Right cardiac atrium (tissue), 5 donors: Measurements from ENCODE around the gene TCP1. TPM values are rescaled to one million over a fixed set of nuclear protein-coding genes. Genes with fewer than 3 reads are reported as not detected.
"Not testable (repeated sequence)": the region's sequence is repeated elsewhere in the genome, so short reads cannot be mapped to it uniquely, and the experiment has no call there.

Experiments
- ATAC-seq, 2 donors: fragments of 200-7000 bp; cut with Tn5 transposase; one replicate each; pipeline versions ENCODE4 v1.8.0 to v1.9.1; 2020; ENCODE audit warnings: moderate library complexity in 2 of 2, mild to moderate bottlenecking in 1 of 2
- DNase-seq, 3 donors: peaks; one replicate each; pipeline ENCODE4 v3.0.0-alpha.2; 2020
- H3K27ac ChIP-seq: one replicate; pipeline ENCODE4 v1.5.1; 2013; ENCODE audit warnings: mild to moderate bottlenecking, low read length, control low read depth, moderate library complexity
- H3K27me3 ChIP-seq: one replicate; pipeline ENCODE4 v1.6.1; 2013; ENCODE audit not compliant: control insufficient read depth, insufficient read depth
- H3K4me1 ChIP-seq: one replicate; pipeline ENCODE4 v1.6.1; 2013; ENCODE audit warnings: low read length; ENCODE audit not compliant: control insufficient read depth, insufficient read depth
- H3K4me3 ChIP-seq: one replicate; pipeline ENCODE4 v1.5.1; 2013; ENCODE audit warnings: low read length, control low read depth
- H3K9me3 ChIP-seq: one replicate; pipeline ENCODE4 v1.6.1; 2013; ENCODE audit warnings: low read length; ENCODE audit not compliant: control insufficient read depth
- WGBS: extraction: QIAGEN DNeasy Blood & Tissue Kit; methylation state at CpG from one replicate; pipeline ENCODE4 v1.1.7; 2013; 5-methylcytosine and 5-hydroxymethylcytosine counted together
- intact Hi-C, 4 donors: fragments of 100-400 bp; cut with DNase I; formaldehyde crosslinking; loops; one replicate each; pipeline versions ENCODE4 v1.11.0 to v1.14.0; 2022 to 2023
- polyA plus RNA-seq: library from polyadenylated mRNA; stranded (reverse); fragments of 200-250 nt; gene quantifications from one replicate; pipeline ENCODE4 v1.2.3, GENCODE V29; 2013
- total RNA-seq, 4 donors: library from RNA; stranded (reverse); fragmentation: NEBNext Ultra II Directional; extraction: Animal tissue kit (Norgen Biotek cat#: 25700); gene quantifications; one replicate each; pipeline ENCODE4 v1.2.1, GENCODE V29; 2021
- donor health status: healthy with polysubstance abuse.
- donor health status: DM: no; HTN: yes; CAD: no.
- donor health status: DM: no; HTN: no; CAD: no.
- donor health status: DM: no; HTN: yes; CAD: no; lungs with severe emphysema.
- donor health status: DM: yes; HTN: yes; CAD: no.

TCP1 gene
- total and polyA plus RNA-seq, 5 donors = 123 to 161 (median 136) TPM

- WGBS = 48% methylated on average over 4 of the region's 4 CpGs
- no peaks in the 10 kb centered on the region for H3K27me3 ChIP-seq
- H3K4me3 ChIP-seq = no peak overlapping the region
- H3K27ac ChIP-seq = no peak overlapping the region
- peak in 1 of 3 donors; percentile 6 for DNase-seq
- ATAC-seq = no peak
- no peaks in the 10 kb centered on the region for H3K4me1 ChIP-seq
- no peaks in the 10 kb centered on the region for H3K9me3 ChIP-seq
- intact Hi-C loops = no loop called here
Observed at GRCh38 chr6:159829526-159829925, 40.1 kb upstream of the TCP1 start.

DNA sequence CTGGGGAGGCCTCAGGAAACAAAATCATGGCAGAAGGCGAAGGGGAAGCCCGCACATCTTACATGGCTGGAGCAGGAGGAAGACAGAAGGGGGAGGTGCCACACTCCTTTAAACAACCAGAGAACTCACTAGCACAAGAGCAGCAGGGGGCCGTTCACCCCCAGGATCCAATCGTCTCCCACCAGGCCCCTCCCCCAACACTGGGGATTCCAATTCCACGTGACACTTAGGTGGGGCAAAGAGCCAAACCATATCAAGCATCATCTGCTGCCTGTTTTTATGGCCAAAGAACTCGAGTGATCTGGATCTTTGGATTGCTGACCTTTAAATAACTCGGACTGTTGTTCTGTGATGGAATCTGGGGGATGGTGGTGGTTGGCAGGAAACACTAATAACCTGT, 38.7 kb upstream of the TCP1 start:
- 55% methylated on average over 7 of the region's 7 CpGs for WGBS
- H3K4me3 ChIP-seq = no peak overlapping the region
- no peaks in the 10 kb centered on the region for H3K9me3 ChIP-seq
- H3K4me1 ChIP-seq = no peaks in the 10 kb centered on the region
- peak in 1 of 3 donors; percentile 18 for DNase-seq
- H3K27me3 ChIP-seq = no peaks in the 10 kb centered on the region
- intact Hi-C loops = no loop called here
- no peak overlapping the region for H3K27ac ChIP-seq
- ATAC-seq = no peak

- H3K27ac ChIP-seq = no peak overlapping the region
- WGBS = 88% methylated on average over 16 of the region's 16 CpGs
- DNase-seq (peak in 1 of 3 donors; percentile 18), ATAC-seq (no peak)
- H3K9me3 ChIP-seq = no peaks in the 10 kb centered on the region
- no peaks in the 10 kb centered on the region for H3K27me3 ChIP-seq
- no peak overlapping the region for H3K4me3 ChIP-seq
- H3K4me1 ChIP-seq = no peaks in the 10 kb centered on the region
- intact Hi-C loops = no loop called here
Observed at GRCh38 chr6:159826968-159827647, 37.7 kb upstream of the TCP1 start.

DNA sequence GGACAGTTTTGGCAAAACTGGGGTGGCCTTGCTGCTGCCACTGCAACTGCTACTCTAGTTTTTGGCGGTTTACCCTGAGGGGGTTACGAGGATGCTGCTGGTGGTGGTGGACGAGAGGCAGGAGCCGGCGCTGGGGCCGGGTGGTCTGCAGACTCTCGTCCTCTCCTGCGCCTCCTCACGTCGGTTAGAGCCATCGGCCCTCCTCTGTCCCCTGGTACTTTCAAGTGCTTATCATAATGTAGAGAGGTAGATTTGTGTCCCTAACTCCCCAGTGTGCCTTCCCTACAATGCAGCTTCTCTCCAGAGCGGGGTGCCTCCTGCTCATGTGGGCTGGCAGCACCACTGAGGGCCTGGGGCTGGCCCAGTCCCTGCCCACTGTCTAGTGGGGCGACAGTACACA, 36.6 kb upstream of the TCP1 start:
- ATAC-seq (no peak), DNase-seq (no peak)
- whole genome bisulfite sequencing = 92% methylated on average over 13 of the region's 13 CpGs
- Histone ChIP-seq H3K4me1 (no peaks in the 10 kb centered on the region), H3K4me3 (no peak overlapping the region), H3K27me3 (no peaks in the 10 kb centered on the region), H3K9me3 (no peaks in the 10 kb centered on the region), H3K27ac (no peak overlapping the region)
- intact Hi-C loops = no loop called here

GRCh38 chr6:159824690-159825089, 35.3 kb upstream of the TCP1 start:
- WGBS = 94% methylated on average over 9 of the region's 9 CpGs
- H3K4me1 ChIP-seq, H3K27me3 ChIP-seq, DNase-seq, H3K27ac ChIP-seq, H3K9me3 ChIP-seq, ATAC-seq, H3K4me3 ChIP-seq, intact Hi-C loops: not testable (repeated sequence)

GRCh38 chr6:159823953-159824352, 34.6 kb upstream of the TCP1 start:
- no peaks in the 10 kb centered on the region for H3K9me3 ChIP-seq

DNA sequence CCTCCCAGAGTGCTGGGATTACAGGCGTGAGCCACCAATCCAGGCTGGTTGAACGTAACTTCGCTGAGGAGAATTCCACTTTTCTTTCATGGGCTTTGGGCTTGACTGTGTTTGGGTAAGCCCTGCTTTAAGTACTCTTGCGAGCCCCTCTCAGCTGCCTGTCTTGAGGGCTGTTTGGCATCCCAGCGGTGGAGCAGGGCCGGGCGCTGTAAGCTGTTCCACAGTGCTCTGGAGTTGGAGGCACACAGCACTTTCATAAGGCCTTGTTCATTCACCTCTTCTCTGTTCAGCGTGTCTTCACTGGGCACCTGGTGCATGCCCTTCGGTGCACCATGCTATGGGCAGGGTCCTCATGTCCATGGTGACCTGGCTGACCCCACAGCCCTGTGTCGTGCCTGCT, 32.3 kb upstream of the TCP1 start:
- no peaks in the 10 kb centered on the region for H3K4me1 ChIP-seq
- no peak overlapping the region for H3K27ac ChIP-seq
- DNase-seq = no peak
- no peaks in the 10 kb centered on the region for H3K9me3 ChIP-seq
- H3K27me3 ChIP-seq = no peaks in the 10 kb centered on the region
- no peak for ATAC-seq
- 94% methylated on average over 10 of the region's 10 CpGs for WGBS
- intact Hi-C loops = no loop called here
- H3K4me3 ChIP-seq = no peak overlapping the region

More at GRCh38 chr6:159823953-159824352, 34.6 kb upstream of the TCP1 start:
- 92% methylated on average over 3 of the region's 3 CpGs for WGBS
- DNase-seq (no peak), ATAC-seq (no peak)
- Histone ChIP-seq H3K27ac (no peak overlapping the region), H3K4me3 (no peak overlapping the region), H3K4me1 (no peaks in the 10 kb centered on the region), H3K27me3 (no peaks in the 10 kb centered on the region)
- intact Hi-C loops = no loop called here

DNA sequence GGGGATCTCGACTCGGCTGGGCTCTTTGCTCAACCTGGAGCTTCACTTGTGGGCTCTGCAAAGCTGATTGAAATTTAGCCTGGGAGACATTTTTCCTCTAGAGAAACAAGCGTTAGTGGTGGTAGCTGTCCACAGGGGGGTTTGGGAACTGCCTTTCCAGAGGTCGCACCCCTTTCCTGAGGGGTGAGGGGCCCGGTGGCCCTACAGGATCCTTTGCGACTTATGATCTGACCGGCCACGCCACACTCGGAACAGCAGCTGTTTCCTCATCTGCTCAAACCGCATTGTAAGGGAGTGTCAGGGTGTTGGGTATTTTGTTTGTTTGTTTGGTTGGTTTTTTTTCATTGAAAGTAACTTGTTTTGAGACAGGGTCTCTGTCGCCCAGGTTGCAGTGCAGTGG, 31.7 kb upstream of the TCP1 start:
- intact Hi-C loops = no loop called here
- ATAC-seq (no peak), DNase-seq (no peak)
- WGBS = 73% methylated on average over 11 of the region's 11 CpGs
- H3K9me3 ChIP-seq = no peaks in the 10 kb centered on the region
- H3K27ac ChIP-seq = no peak overlapping the region
- H3K4me3 ChIP-seq = no peak overlapping the region
- no peaks in the 10 kb centered on the region for H3K4me1 ChIP-seq
- H3K27me3 ChIP-seq = no peaks in the 10 kb centered on the region

DNA sequence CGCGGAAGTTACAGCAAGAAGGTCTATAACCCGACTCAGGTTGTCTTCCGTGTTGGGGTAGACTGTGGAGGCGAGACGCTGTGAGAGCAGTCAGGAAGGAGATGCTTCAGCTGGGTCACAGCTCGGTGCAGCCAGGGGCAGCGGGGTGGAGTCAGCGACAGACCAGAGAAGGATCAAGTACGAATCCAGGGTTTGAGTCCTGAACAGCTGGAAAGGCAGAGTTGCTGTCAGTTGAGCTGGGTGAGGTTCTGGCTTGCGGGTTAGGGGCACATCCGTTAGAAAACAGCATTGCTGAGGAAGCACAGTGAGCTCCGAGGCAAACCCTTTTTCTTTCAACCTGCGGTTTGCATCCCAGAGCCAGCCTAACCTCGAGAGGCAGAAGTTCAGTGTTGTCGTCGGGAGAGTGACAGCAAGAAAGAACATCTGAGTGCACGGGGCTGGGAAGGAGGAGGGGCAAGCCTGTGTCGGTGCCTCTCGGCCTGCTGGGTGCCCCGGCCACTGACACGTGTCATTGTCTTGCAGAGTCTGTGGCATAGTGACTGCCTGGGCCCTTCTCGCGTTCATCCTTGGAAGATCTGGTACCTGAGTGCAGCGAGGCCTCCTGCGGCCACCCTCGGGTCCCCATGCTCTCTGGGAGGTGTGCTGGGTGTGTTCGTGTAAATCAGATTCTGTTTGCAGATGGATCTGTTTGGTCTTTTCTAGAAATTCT, 30.7 kb upstream of the TCP1 start:
- no peak for DNase-seq
- no peak for ATAC-seq
- Histone ChIP-seq H3K27me3 (no peaks in the 10 kb centered on the region), H3K27ac (no peak overlapping the region), H3K4me3 (no peak overlapping the region), H3K4me1 (no peaks in the 10 kb centered on the region), H3K9me3 (no peaks in the 10 kb centered on the region)
- intact Hi-C loops = no loop called here
- 57% methylated on average over 28 of the region's 28 CpGs for WGBS

GRCh38 chr6:159819098-159819497, 29.7 kb upstream of the TCP1 start:
- ATAC-seq (no peak), DNase-seq (no peak)
- intact Hi-C loops = no loop called here
- Histone ChIP-seq H3K9me3 (no peaks in the 10 kb centered on the region), H3K27me3 (no peaks in the 10 kb centered on the region), H3K27ac (no peak overlapping the region), H3K4me3 (no peak overlapping the region), H3K4me1 (no peaks in the 10 kb centered on the region)
- 82% methylated on average over 16 of the region's 16 CpGs for WGBS

DNA sequence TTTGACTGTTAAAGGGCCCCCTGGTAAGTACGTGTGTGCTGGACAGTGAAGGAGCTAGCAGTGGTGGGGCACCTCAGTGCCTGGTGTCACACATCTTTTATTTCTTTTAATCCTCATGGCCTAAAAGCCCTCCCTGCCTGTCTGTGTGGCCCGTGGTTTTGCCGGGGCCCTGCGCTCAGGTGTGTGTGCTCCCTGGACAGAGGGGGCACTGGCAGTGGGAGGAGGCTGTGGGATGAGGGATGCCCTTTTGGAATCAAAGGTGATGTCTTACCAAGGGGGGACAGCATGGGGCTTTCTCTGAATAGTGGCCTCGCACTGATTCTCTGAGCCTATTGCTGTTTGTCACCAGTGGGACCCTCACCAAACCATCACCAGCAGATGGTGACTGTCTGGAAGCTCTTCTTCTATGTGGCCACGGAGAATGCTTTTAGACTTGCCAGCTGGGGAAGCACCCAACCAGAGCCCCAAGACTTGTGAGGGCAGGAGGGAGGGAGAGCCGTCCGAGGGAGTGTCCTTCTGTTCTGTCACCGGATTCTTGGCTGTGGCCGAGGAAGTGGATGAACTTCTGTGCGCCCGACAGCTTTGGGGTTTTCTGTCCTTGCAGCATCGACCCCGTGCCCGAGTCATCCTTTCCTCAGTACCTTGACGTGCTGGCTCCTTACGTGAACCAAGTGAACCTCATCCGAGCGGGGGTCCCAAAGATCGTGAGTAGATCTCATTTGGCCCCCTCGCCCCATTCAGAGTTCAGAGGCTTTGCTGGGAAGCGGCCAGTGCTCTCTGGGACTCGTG, 28.7 kb upstream of the TCP1 start:
- Histone ChIP-seq H3K27me3 (no peaks in the 10 kb centered on the region), H3K9me3 (no peaks in the 10 kb centered on the region), H3K4me1 (no peaks in the 10 kb centered on the region), H3K4me3 (no peak overlapping the region), H3K27ac (no peak overlapping the region)
- no peak for ATAC-seq
- WGBS = 88% methylated on average over 23 of the region's 23 CpGs
- DNase-seq = no peak
- intact Hi-C loops = no loop called here
